Stimulated activated effector memory CD8-positive, alpha-beta T cell treated with anti-CD3 and anti-CD28 coated beads, Interleukin-12 subunit alpha, Interleukin-12 subunit beta, amount 100 ng/mL, for 72 hours (primary cell): Measurements from ENCODE around the gene TLR6.

Experiments
- ATAC-seq: fragments of 150-1000 bp; cut with Tn5 transposase; 2 replicates; pipeline ENCODE4 v1.10.0; 2021
- DNase-seq, 2 donors: peaks; one replicate each; pipeline ENCODE4 v3.0.0; 2021 to 2022; ENCODE audit warnings: low spot score in 2 of 2
- H3K27ac Mint-ChIP-seq: one replicate; pipeline ENCODE4 v1.8.0; 2022; ENCODE audit warnings: mild to moderate bottlenecking, mixed read lengths
- H3K36me3 Mint-ChIP-seq: one replicate; pipeline ENCODE4 v1.8.0; 2022; ENCODE audit warnings: mild to moderate bottlenecking, mixed read lengths
- H3K4me1 Mint-ChIP-seq: one replicate; pipeline ENCODE4 v1.8.0; 2022; ENCODE audit warnings: mixed read lengths
- H3K4me3 Mint-ChIP-seq: one replicate; pipeline ENCODE4 v1.8.0; 2022; ENCODE audit warnings: mild to moderate bottlenecking, mixed read lengths
- H3K9me3 Mint-ChIP-seq: one replicate; pipeline ENCODE4 v1.8.0; 2022; ENCODE audit warnings: mixed read lengths

Gene TLR6

DNA sequence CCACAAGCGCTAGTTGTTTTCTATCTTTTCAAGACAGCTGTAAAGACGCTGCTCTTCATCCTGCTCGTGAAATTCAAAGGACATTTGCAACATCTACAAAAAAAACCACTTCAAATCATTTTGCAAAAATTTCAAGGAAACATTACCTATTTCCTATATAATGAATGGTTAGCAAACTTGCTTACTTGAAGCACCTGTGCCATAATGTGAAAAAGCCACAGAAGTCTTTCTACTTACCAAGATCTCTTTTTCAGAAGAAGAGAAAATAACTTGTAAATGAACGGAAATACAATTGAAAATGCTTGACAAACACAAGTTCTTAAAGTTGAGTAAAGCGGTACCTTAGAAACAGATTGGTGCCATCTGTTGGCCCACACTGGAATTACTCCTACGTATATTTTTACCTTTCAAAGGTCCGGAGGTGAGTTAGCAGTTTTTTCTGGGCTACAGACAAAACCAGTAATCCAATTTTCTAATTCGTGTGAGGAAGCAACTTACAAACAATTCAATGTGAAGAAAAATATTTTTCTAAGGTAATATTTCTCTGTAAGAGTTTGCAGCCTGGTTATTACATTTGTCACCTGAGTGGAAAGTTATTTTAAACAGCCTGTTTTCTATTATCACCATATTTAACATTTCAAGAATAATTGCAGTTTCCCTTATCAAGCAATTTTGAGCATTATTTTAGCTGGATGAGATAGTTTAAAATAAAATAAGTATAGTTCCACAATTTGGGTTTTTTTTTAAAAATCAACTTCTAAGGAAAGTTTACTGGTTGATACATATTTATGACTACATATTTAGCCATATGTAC, at the start of gene TLR6:
Gene TLR6, minus strand, starts transcription at position 294 of the 814 bp plus-strand sequence. CDS start 27,344 bp downstream, outside the sequence.
- H3K36me3 Mint-ChIP-seq: no peaks in the 10 kb centered on the region
- H3K27ac Mint-ChIP-seq: peak within 1 kb of the TSS; percentile 58
- peak within 1 kb of the TSS; percentile 44 for H3K4me3 Mint-ChIP-seq
- H3K9me3 Mint-ChIP-seq: no peaks in the 10 kb centered on the region
- DNase-seq (peak; percentile 35 to 75), ATAC-seq (peak; percentile 49)
- H3K4me1 Mint-ChIP-seq: peaks cover 6% of the 10 kb centered on the region

GRCh38 chr4:38905652-38906385, 49.2 kb upstream of the TLR6 start:
- ATAC-seq: no peak
- no peaks in the 10 kb centered on the region for H3K36me3 Mint-ChIP-seq
- no peaks in the 10 kb centered on the region for H3K9me3 Mint-ChIP-seq
- H3K27ac Mint-ChIP-seq: no peak overlapping the region
- H3K4me1 Mint-ChIP-seq: no peaks in the 10 kb centered on the region
- no peak overlapping the region for H3K4me3 Mint-ChIP-seq
- DNase-seq: no peak

DNA sequence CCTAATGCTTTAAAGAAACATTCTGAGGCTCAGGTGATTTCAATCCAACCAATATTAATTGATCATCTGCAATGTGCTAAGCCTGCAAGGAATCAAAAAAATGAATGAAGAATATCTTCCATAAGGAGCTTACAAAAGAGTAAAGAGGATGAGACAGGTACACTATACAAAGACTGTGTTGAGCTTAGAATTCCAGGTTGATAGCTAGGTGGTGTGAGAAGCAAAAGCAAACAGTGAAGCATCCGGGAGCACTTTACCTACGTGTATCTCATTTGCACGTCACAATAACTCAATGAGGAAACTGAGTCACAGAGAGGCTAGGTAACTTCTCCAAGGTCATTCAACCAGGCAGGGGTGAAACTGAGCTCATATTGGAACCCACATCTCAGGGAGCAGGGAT, 48.1 kb upstream of the TLR6 start:
- no peak for DNase-seq
- H3K4me3 Mint-ChIP-seq: no peak overlapping the region
- H3K36me3 Mint-ChIP-seq: no peaks in the 10 kb centered on the region
- no peak overlapping the region for H3K27ac Mint-ChIP-seq
- no peaks in the 10 kb centered on the region for H3K9me3 Mint-ChIP-seq
- H3K4me1 Mint-ChIP-seq: no peaks in the 10 kb centered on the region
- no peak for ATAC-seq

DNA sequence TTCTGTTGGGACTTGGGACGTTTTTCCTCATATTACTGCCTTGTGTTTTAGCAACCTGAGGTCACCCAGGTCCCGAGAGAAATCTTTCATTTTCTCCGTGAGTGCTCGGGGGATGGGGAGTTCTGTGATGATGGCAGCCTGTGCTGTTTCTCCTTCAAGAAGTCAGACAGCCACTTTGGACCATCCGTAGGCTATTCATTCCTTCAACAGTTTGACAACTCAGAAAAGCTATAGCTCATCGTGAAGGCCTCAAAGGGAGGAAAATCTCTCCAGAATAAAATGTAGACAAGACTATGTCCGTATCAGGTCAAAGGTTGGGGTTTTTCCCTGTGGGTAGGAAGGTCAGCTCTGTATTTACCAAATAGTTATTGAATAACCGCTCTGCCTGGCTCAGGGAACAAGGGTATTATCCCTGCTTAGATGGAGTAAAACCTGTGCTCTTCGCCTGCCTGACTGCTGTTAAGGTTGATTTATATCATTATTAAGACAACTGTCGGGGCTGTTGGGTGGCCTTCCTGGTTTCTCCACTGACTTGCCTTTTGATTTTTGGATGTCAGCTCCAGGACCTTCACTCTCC, 47.6 kb upstream of the TLR6 start:
- Mint-ChIP-seq H3K27ac (no peak overlapping the region), H3K36me3 (no peaks in the 10 kb centered on the region), H3K9me3 (no peaks in the 10 kb centered on the region), H3K4me3 (no peak overlapping the region), H3K4me1 (no peaks in the 10 kb centered on the region)
- ATAC-seq (no peak), DNase-seq (no peak)

DNA sequence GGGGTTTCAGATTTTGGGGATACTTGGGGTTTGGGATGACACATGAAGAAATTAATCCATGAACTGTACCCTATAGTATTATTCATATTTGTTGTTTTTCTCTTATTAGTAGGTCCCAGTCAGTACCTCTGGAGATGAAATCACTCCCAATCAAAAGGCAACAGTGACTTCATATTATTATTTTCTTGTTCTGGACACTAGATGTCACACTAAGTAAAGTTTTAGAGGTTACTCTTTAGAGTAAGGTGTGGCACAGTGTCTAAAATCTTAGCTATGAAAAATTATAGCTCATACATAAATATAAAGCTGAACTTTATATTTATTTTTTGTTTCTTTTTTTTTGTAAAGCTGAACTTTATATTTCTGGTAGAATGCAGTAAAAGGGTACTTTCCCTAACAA, 46.1 kb upstream of the TLR6 start:
- no peaks in the 10 kb centered on the region for H3K9me3 Mint-ChIP-seq
- no peak for DNase-seq

DNA sequence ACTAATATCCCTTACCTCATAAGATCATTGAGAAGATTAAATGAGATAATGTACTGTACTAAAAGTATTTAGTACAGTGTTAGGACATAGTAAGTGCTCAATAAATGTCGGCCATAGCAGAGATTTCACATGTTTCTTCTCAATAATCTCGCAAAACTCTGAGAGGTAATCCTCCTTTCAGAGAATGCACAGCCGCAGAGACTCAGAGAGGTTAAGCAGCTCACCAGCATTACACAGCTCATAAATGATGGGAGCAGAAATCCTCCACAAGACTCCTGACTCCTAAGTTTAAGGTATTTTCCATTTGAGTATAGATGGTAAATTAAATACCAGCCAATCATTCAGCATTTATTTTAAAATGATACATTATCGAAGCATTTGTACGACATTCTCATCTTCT, 45.6 kb upstream of the TLR6 start:
- Mint-ChIP-seq H3K27ac (no peak overlapping the region), H3K9me3 (no peaks in the 10 kb centered on the region), H3K4me1 (no peaks in the 10 kb centered on the region), H3K36me3 (no peaks in the 10 kb centered on the region), H3K4me3 (no peak overlapping the region)
- ATAC-seq: no peak
- no peak for DNase-seq

More for the DNA sequence above, 46.1 kb upstream of the TLR6 start:
- Mint-ChIP-seq H3K27ac (no peak overlapping the region), H3K4me3 (no peak overlapping the region), H3K4me1 (no peaks in the 10 kb centered on the region), H3K36me3 (no peaks in the 10 kb centered on the region)
- ATAC-seq: peak; percentile 77

DNA sequence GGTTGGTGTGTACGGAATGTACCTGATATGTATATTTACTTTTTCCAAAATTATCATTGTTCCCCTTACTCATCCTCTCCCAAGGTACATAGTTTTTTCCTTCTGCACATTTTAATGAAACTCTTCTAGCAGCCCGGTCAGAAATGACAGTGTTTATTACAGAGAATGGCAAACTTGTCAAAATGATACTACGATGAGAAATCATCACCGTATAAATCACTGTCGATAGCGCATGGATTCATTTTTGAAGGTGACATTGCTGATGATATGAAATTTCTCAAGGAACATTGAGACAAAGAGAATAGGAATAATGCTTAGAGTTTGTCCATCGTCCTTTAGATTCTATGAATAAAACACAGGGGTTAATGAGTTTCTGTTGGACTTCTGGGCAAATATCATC, 41.6 kb upstream of the TLR6 start:
- Mint-ChIP-seq H3K27ac (no peak overlapping the region), H3K9me3 (no peaks in the 10 kb centered on the region), H3K4me1 (no peaks in the 10 kb centered on the region), H3K36me3 (no peaks in the 10 kb centered on the region), H3K4me3 (no peak overlapping the region)
- DNase-seq: no peak
- ATAC-seq: no peak

GRCh38 chr4:38896940-38897339, 40.3 kb upstream of the TLR6 start:
- no peak overlapping the region for H3K4me3 Mint-ChIP-seq
- no peaks in the 10 kb centered on the region for H3K36me3 Mint-ChIP-seq
- ATAC-seq (no peak), DNase-seq (no peak)
- H3K4me1 Mint-ChIP-seq: no peaks in the 10 kb centered on the region
- no peak overlapping the region for H3K27ac Mint-ChIP-seq
- H3K9me3 Mint-ChIP-seq: no peaks in the 10 kb centered on the region

DNA sequence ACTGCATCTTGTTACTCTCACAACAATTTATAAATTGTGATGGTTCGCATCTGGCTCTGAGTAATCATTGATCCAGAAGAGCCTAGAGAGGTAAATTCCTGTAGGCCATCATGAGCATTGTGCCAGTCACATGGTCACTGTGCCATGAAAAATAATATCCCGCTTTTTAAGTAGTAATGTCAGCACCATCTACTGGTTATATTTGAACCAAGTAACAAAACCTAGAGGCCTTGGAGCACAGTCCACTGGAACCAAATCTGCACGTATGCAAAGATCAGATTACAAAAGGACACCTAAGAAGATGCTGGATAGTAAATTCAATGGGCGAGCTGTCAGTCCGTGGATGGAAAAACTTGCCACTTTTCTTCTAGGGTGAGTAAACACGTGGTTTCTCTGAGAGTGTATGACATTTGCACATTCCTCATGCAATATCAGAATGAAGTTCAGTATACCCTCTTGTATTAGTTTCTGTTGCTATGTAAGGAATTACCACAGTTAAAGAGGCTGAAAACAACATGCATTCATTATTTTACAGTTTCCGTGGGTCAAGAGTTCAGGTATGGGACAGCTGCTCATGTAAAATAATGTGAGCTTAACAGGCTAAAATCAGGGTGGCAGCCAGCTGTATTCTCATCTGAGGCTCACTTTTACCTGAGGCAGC, 37.8 kb upstream of the TLR6 start:
- no peak for DNase-seq
- ATAC-seq: no peak
- peaks cover 5% of the 10 kb centered on the region for H3K4me1 Mint-ChIP-seq
- peaks cover 2% of the 10 kb centered on the region for H3K9me3 Mint-ChIP-seq
- H3K27ac Mint-ChIP-seq: no peak overlapping the region
- no peaks in the 10 kb centered on the region for H3K36me3 Mint-ChIP-seq
- no peak overlapping the region for H3K4me3 Mint-ChIP-seq

GRCh38 chr4:38891051-38891983, 34.7 kb upstream of the TLR6 start:
- DNase-seq (no peak), ATAC-seq (no peak)
- Mint-ChIP-seq H3K4me1 (peaks cover 15% of the 10 kb centered on the region), H3K4me3 (no peak overlapping the region), H3K27ac (peak overlapping the region; percentile 91), H3K36me3 (no peaks in the 10 kb centered on the region), H3K9me3 (peaks cover 2% of the 10 kb centered on the region)

- Mint-ChIP-seq H3K4me1 (peaks cover 20% of the 10 kb centered on the region), H3K9me3 (peaks cover 2% of the 10 kb centered on the region), H3K36me3 (no peaks in the 10 kb centered on the region), H3K4me3 (peak overlapping the region; percentile 13), H3K27ac (peak overlapping the region; percentile 91)
- peak; percentile 82 for ATAC-seq
- DNase-seq: no peak
These were observed 32.5 kb upstream of the TLR6 start for GRCh38 chr4:38889143-38889542.

- no peak overlapping the region for H3K4me3 Mint-ChIP-seq
- no peak overlapping the region for H3K27ac Mint-ChIP-seq
- H3K36me3 Mint-ChIP-seq: no peaks in the 10 kb centered on the region
- H3K4me1 Mint-ChIP-seq: peaks cover 13% of the 10 kb centered on the region
- no peak for DNase-seq
- no peaks in the 10 kb centered on the region for H3K9me3 Mint-ChIP-seq
- no peak for ATAC-seq
These were observed 27.6 kb upstream of the TLR6 start for GRCh38 chr4:38884254-38884653.

DNA sequence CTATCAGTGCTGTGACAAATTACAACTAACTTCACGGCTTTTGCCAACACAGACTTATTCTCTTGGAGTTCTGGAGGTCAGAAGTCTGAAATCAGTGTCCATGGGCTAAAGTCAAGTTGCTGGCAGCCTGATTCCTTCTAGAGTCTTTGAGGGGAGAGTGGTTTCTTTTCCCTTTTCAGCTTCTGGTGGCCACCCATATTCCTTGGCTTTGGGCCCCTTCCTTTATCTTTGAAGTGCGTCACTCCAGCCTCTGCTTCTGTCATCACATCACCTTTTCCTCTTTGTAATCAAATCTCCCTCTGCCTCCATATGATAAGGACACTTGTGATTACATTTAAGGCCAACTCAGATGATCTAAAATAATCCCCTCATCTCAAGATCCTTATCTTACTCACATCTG, 20.0 kb upstream of the TLR6 start:
- DNase-seq (no peak), ATAC-seq (no peak)
- H3K27ac Mint-ChIP-seq: no peak overlapping the region
- H3K9me3 Mint-ChIP-seq: no peaks in the 10 kb centered on the region
- H3K4me3 Mint-ChIP-seq: no peak overlapping the region
- H3K4me1 Mint-ChIP-seq: no peaks in the 10 kb centered on the region
- no peaks in the 10 kb centered on the region for H3K36me3 Mint-ChIP-seq

DNA sequence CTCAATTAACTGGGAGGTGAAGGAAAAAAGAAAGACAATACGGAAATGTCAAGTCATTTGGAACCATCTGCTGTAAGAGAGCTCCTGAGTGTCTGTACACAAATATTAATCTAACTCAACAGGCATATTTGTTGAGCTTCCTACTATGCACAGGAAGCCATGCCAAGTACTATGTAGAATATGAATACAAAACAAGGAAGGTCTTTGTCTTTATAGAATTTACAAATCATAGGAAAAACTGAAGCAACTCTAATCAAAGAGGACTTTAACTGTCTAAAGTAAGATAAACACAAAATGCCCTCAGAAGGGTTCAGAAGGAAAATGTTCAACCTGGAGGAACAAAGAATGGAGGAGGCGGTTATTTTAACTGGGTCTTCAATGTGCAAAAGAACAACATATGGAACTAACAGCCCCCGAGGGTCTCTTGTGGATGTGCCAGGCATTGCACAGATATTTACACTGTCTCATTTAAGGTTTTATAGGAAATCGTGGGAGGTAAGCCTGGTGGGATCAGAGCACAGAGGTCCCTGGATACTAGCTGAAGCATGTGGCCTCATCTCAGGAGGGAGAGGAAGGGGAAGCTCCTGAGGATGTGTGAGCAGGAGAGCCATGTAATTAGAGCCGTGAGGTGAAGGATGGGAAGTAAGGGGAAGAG, 16.8 kb upstream of the TLR6 start:
- Mint-ChIP-seq H3K9me3 (no peaks in the 10 kb centered on the region), H3K4me3 (no peak overlapping the region), H3K4me1 (peaks cover 2% of the 10 kb centered on the region), H3K36me3 (no peaks in the 10 kb centered on the region), H3K27ac (no peak overlapping the region)
- ATAC-seq (no peak), DNase-seq (no peak)
